LNCAP (cell line): ENCODE results near the gene EBF3.

Experiments used
- CTCF ChIP-seq: fragments of 450-650 bp; IDR thresholded peaks from 2 replicates; pipeline ENCODE4 v1.5.1; 2017; ENCODE audit warnings: mild to moderate bottlenecking

The EBF3 gene

GRCh38 chr10:129969911-129970464 is 5.9 kb upstream of the EBF3 start:
- TF ChIP-seq CTCF, result no peak

- 0 out of 2 replicates have a peak, but pooled peaks have one; percentile 2 for TF ChIP-seq CTCF
Observed at GRCh38 chr10:129969184-129969910, 5.3 kb upstream of the EBF3 start.

- peak; percentile 78 for TF ChIP-seq CTCF
Observed at GRCh38 chr10:129968853-129969183, 4.7 kb upstream of the EBF3 start.

GRCh38 chr10:129968020-129968852 is 4.2 kb upstream of the EBF3 start:
- TF ChIP-seq CTCF, result no peak

GRCh38 chr10:129967579-129968019 is 3.5 kb upstream of the EBF3 start:
- TF ChIP-seq CTCF, result no peak

- TF ChIP-seq CTCF, result no peak
Observed at GRCh38 chr10:129966889-129967578, 3.0 kb upstream of the EBF3 start.

- no peak for TF ChIP-seq CTCF
Observed at GRCh38 chr10:129966370-129966888, 2.4 kb upstream of the EBF3 start.
